ENCODE results near the gene C11orf21.

C11orf21 gene

GRCh38 chr11:2320568-2321310 lies 19.0 kb upstream of the C11orf21 start:
- DNase-seq: no peak

- no peak for DNase-seq
Measured at GRCh38 chr11:2319791-2320472, 18.2 kb upstream of the C11orf21 start.

- no peak for DNase-seq
Measured at GRCh38 chr11:2318707-2319106, 17.0 kb upstream of the C11orf21 start.

- no peak for DNase-seq
Measured at GRCh38 chr11:2318123-2318522, 16.4 kb upstream of the C11orf21 start.

GRCh38 chr11:2317354-2318050 lies 15.8 kb upstream of the C11orf21 start:
- DNase-seq: no peak

GRCh38 chr11:2316963-2317244 lies 15.2 kb upstream of the C11orf21 start:
- DNase-seq: no peak

GRCh38 chr11:2316169-2316962 lies 14.6 kb upstream of the C11orf21 start:
- DNase-seq: no peak

GRCh38 chr11:2315395-2316168 lies 13.9 kb upstream of the C11orf21 start:
- no peak for DNase-seq

GRCh38 chr11:2314525-2315394 lies 13.0 kb upstream of the C11orf21 start:
- no peak for DNase-seq

GRCh38 chr11:2314136-2314524 lies 12.4 kb upstream of the C11orf21 start:
- no peak for DNase-seq

- DNase-seq: no peak
Measured at GRCh38 chr11:2313051-2313951, 11.6 kb upstream of the C11orf21 start.

GRCh38 chr11:2312232-2313042 lies 10.7 kb upstream of the C11orf21 start:
- no peak for DNase-seq

- DNase-seq: no peak
Measured at GRCh38 chr11:2311353-2312133, 9.8 kb upstream of the C11orf21 start.

GRCh38 chr11:2310786-2311352 lies 9.2 kb upstream of the C11orf21 start:
- no peak for DNase-seq

GRCh38 chr11:2310073-2310785 lies 8.5 kb upstream of the C11orf21 start:
- DNase-seq: no peak

GRCh38 chr11:2309251-2310072 lies 7.7 kb upstream of the C11orf21 start:
- no peak for DNase-seq

- DNase-seq: no peak
Measured at GRCh38 chr11:2308713-2309112, 7.0 kb upstream of the C11orf21 start.

All from activated CD4-positive, CD25-positive, alpha-beta regulatory T cell (primary cell).